DLD1 (cell line): Measurements from ENCODE around the gene SNX12.
"Not testable (repeated sequence)": the region's sequence is repeated elsewhere in the genome, so short reads cannot be mapped to it uniquely, and the experiment has no call there.

Experiments used
- in situ Hi-C: cut with HindIII; loops from 2 replicates; pipeline ENCODE4 v1.10.0; 2017; ENCODE audit warnings: low sequenced_read_pairs

SNX12 gene

GRCh38 chrX:71095033-71095432 is 26.9 kb upstream of the SNX12 start:
- in situ Hi-C loops, result no loop called here

- in situ Hi-C loops, result no loop called here
Observed at GRCh38 chrX:71091263-71091662, 23.1 kb upstream of the SNX12 start.

- in situ Hi-C loops, result no loop called here
Observed at GRCh38 chrX:71085900-71086299, 17.8 kb upstream of the SNX12 start.

GRCh38 chrX:71082822-71083221 is 14.7 kb upstream of the SNX12 start:
- in situ Hi-C loops, result no loop called here

- in situ Hi-C loops, result no loop called here
Observed at GRCh38 chrX:71082124-71082647, 14.1 kb upstream of the SNX12 start.

GRCh38 chrX:71081330-71082123 is 13.4 kb upstream of the SNX12 start:
- in situ Hi-C loops, result no loop called here

- in situ Hi-C loops, result no loop called here
Observed at GRCh38 chrX:71070531-71070930, 2.4 kb upstream of the SNX12 start.

GRCh38 chrX:71067712-71068043 is 456 bp downstream of the SNX12 start:
- in situ Hi-C loops, result no loop called here

GRCh38 chrX:71067089-71067488 is 1.0 kb downstream of the SNX12 start:
- in situ Hi-C loops, result no loop called here

- in situ Hi-C loops, result no loop called here
Observed at GRCh38 chrX:71060127-71060526, 8.0 kb downstream of the SNX12 start.

GRCh38 chrX:71057848-71058530 is 10.1 kb downstream of the SNX12 start:
- in situ Hi-C loops, result no loop called here

- in situ Hi-C loops, result no loop called here
Observed at GRCh38 chrX:71056867-71057266, 11.3 kb downstream of the SNX12 start.

- in situ Hi-C loops, result no loop called here
Observed at GRCh38 chrX:71053217-71053621, 14.9 kb downstream of the SNX12 start.

GRCh38 chrX:71052721-71053120 is 15.4 kb downstream of the SNX12 start:
- in situ Hi-C loops, result no loop called here

- in situ Hi-C loops, result not testable (repeated sequence)
Observed at GRCh38 chrX:71047891-71048290, 20.2 kb downstream of the SNX12 start.

- in situ Hi-C loops, result no loop called here
Observed at GRCh38 chrX:71017396-71017939, 50.7 kb downstream of the SNX12 start.
